Left lung (tissue), 10 donors: ENCODE measurements around the gene YY1. TPM values are rescaled to one million over a fixed set of nuclear protein-coding genes. Genes with fewer than 3 reads are reported as not detected.

Experiments
- ATAC-seq: fragments of 200-7000 bp; cut with Tn5 transposase; one replicate; pipeline ENCODE4 v1.9.1; 2020; ENCODE audit warnings: moderate library complexity
- DNase-seq, 4 donors: peaks; one replicate each; pipeline ENCODE4 v3.0.0-alpha.2; 2013 to 2020
- H3K27ac ChIP-seq, 2 donors: fragments of 200-600 bp; sonication (generic) in 1 of 2; one replicate each; pipeline versions ENCODE4 v1.5.0 to v1.8.0; 2020 to 2021
- H3K27me3 ChIP-seq, 2 donors: fragments of 200-600 bp; sonication (generic) in 1 of 2; one replicate each; pipeline versions ENCODE4 v1.5.0 to v1.8.0; 2020 to 2021
- H3K36me3 ChIP-seq, 2 donors: fragments of 200-600 bp; sonication (generic) in 1 of 2; one replicate each; pipeline versions ENCODE4 v1.5.0 to v1.8.0; 2020 to 2021
- H3K4me1 ChIP-seq, 2 donors: fragments of 200-600 bp; one replicate each; pipeline ENCODE4 v1.8.0; 2021
- H3K4me3 ChIP-seq, 2 donors: fragments of 200-600 bp; sonication (generic) in 1 of 2; one replicate each; pipeline versions ENCODE4 v1.5.0 to v1.8.0; 2020 to 2021; ENCODE audit warnings: mild to moderate bottlenecking in 1 of 2
- H3K9me3 ChIP-seq, 2 donors: fragments of 200-600 bp; sonication (generic) in 1 of 2; one replicate each; pipeline versions ENCODE4 v1.5.0 to v1.8.0; 2020 to 2021
- CTCF ChIP-seq, 2 donors: fragments of 200-600 bp; sonication (generic) in 1 of 2; IDR thresholded peaks; one replicate each; pipeline versions ENCODE4 v1.5.0 to v1.8.0; 2021; ENCODE audit warnings: antibody characterized with exemption in 2 of 2
- intact Hi-C, 2 donors: fragments of 100-400 bp; cut with DNase I; formaldehyde crosslinking; loops; one replicate each; pipeline versions ENCODE4 v1.11.2 to v1.14.2; 2022
- polyA plus RNA-seq, 6 donors: library from polyadenylated mRNA; unstranded; fragments of 120-200 nt; gene quantifications; one replicate each; pipeline ENCODE4 v1.2.1, GENCODE V29; 2013; ENCODE audit not compliant: insufficient read length in 6 of 6
- total RNA-seq, 2 donors: library from RNA; stranded (reverse); fragmentation: NEBNext Ultra II Directional; extraction: Animal tissue kit (Norgen Biotek cat#: 25700); gene quantifications; one replicate each; pipeline ENCODE4 v1.2.1, GENCODE V29; 2021
- donor health status: DM: no; HTN: yes; CAD: no.
- donor health status: DM: no; HTN: no; CAD: no.

The YY1 gene
- total and polyA plus RNA-seq, 8 donors: 57.4 to 129 (median 119) TPM

- ATAC-seq: no peak
- intact Hi-C loops: no loop called here
- H3K4me1 ChIP-seq: peaks cover 6 to 18% of the 10 kb centered on the region in 2 donors
Measured at GRCh38 chr14:100288382-100289185, 49.6 kb downstream of the YY1 start.

GRCh38 chr14:100289916-100290606 lies 51.1 kb downstream of the YY1 start:
- intact Hi-C loops: no loop called here
- Histone ChIP-seq H3K27ac (no peak overlapping the region), H3K4me3 (no peak overlapping the region), H3K4me1 (peaks cover 3 to 6% of the 10 kb centered on the region in 2 donors), H3K27me3 (no peaks in the 10 kb centered on the region), H3K9me3 (no peaks in the 10 kb centered on the region), H3K36me3 (peaks cover 0 to 27% of the 10 kb centered on the region in 2 donors)
- no peak for TF ChIP-seq CTCF (IDR thresholded peaks at IDR 0.05)
- DNase-seq (peak in 1 of 4 donors; percentile 56), ATAC-seq (no peak)

More at GRCh38 chr14:100288382-100289185, 49.6 kb downstream of the YY1 start:
- H3K36me3 ChIP-seq: peaks cover 0 to 27% of the 10 kb centered on the region in 2 donors
- no peaks in the 10 kb centered on the region for H3K27me3 ChIP-seq
- no peak overlapping the region for H3K27ac ChIP-seq
- H3K9me3 ChIP-seq: no peaks in the 10 kb centered on the region
- no peak overlapping the region for H3K4me3 ChIP-seq
- DNase-seq: no peak
- no peak for TF ChIP-seq CTCF (IDR thresholded peaks at IDR 0.05)

GRCh38 chr14:100290607-100291304 lies 51.8 kb downstream of the YY1 start:
- DNase-seq: peak in 2 of 4 donors; percentile 30 to 61

GRCh38 chr14:100291305-100292075 lies 52.5 kb downstream of the YY1 start:
- peak in 2 of 4 donors; percentile 22 to 48 for DNase-seq
- H3K27me3 ChIP-seq: no peaks in the 10 kb centered on the region
- intact Hi-C loops: no loop called here

More at GRCh38 chr14:100290607-100291304, 51.8 kb downstream of the YY1 start:
- H3K27ac ChIP-seq: no peak overlapping the region
- peaks cover 0 to 27% of the 10 kb centered on the region in 2 donors for H3K36me3 ChIP-seq
- H3K4me1 ChIP-seq: peaks cover 2 to 4% of the 10 kb centered on the region in 2 donors
- no peaks in the 10 kb centered on the region for H3K27me3 ChIP-seq
- ATAC-seq: no peak
- intact Hi-C loops: no loop called here
- H3K4me3 ChIP-seq: no peak overlapping the region
- no peak for TF ChIP-seq CTCF (IDR thresholded peaks at IDR 0.05)
- no peaks in the 10 kb centered on the region for H3K9me3 ChIP-seq

More at GRCh38 chr14:100291305-100292075, 52.5 kb downstream of the YY1 start:
- Histone ChIP-seq H3K9me3 (no peaks in the 10 kb centered on the region), H3K36me3 (peaks cover 0 to 27% of the 10 kb centered on the region in 2 donors), H3K4me1 (peaks cover 0 to 8% of the 10 kb centered on the region in 2 donors), H3K27ac (no peak overlapping the region), H3K4me3 (no peak overlapping the region)
- no peak for TF ChIP-seq CTCF (IDR thresholded peaks at IDR 0.05)
- ATAC-seq: no peak
